H9 (cell line): Measurements from ENCODE around the gene SLAMF1. TPM values are rescaled to one million over a fixed set of nuclear protein-coding genes. Genes with fewer than 3 reads are reported as not detected.

ENCODE experiments used
- DNase-seq: peaks from one replicate; pipeline ENCODE4 v3.0.0-alpha.2; 2017
- H2AFZ ChIP-seq: one replicate; pipeline ENCODE4 v1.6.1; 2013; ENCODE audit warnings: mild to moderate bottlenecking, low read length, control low read depth, moderate library complexity
- H2AK5ac ChIP-seq: 2 replicates; pipeline ENCODE4 v1.6.1; 2013; ENCODE audit warnings: low read length, control low read depth, mixed read lengths; ENCODE audit not compliant: insufficient read length
- H2BK120ac ChIP-seq: one replicate; pipeline ENCODE4 v1.6.1; 2013; ENCODE audit warnings: low read depth, mild to moderate bottlenecking, low read length, control low read depth, inconsistent platforms; ENCODE audit not compliant: poor library complexity, severe bottlenecking
- H2BK12ac ChIP-seq: 2 replicates; pipeline ENCODE4 v1.6.1; 2013; ENCODE audit warnings: low read length, control low read depth, mixed read lengths, low read depth; ENCODE audit not compliant: insufficient read length
- H2BK15ac ChIP-seq: 2 replicates; pipeline ENCODE4 v1.6.1; 2013; ENCODE audit warnings: low read depth, low read length, control low read depth
- H2BK20ac ChIP-seq: one replicate; pipeline ENCODE4 v1.6.1; 2013; ENCODE audit warnings: low read depth, mild to moderate bottlenecking, low read length, control low read depth, inconsistent platforms; ENCODE audit not compliant: poor library complexity, severe bottlenecking
- H2BK5ac ChIP-seq: 2 replicates; pipeline ENCODE4 v1.6.1; 2013; ENCODE audit warnings: low read length, control low read depth, mixed read lengths; ENCODE audit not compliant: insufficient read length
- H3K14ac ChIP-seq: 2 replicates; pipeline ENCODE4 v1.6.1; 2013; ENCODE audit warnings: low read length, control low read depth; ENCODE audit not compliant: insufficient read depth
- H3K18ac ChIP-seq: 2 replicates; pipeline ENCODE4 v1.6.1; 2013; ENCODE audit warnings: low read depth, mild to moderate bottlenecking, mixed read lengths, low read length, control low read depth; ENCODE audit not compliant: insufficient read length
- H3K23ac ChIP-seq: 2 replicates; pipeline ENCODE4 v1.6.1; 2013; ENCODE audit warnings: low read length, control low read depth, mixed read lengths, low read depth; ENCODE audit not compliant: insufficient read length
- H3K23me2 ChIP-seq: 2 replicates; pipeline ENCODE4 v1.6.1; 2013; ENCODE audit warnings: low read depth, mild to moderate bottlenecking, mixed read lengths, low read length, control low read depth; ENCODE audit not compliant: insufficient read length, poor library complexity, severe bottlenecking
- H3K27ac ChIP-seq: 2 replicates; pipeline ENCODE4 v1.5.1; 2013; ENCODE audit warnings: low read length, control low read depth, mixed read lengths, low read depth; ENCODE audit not compliant: insufficient read length
- H3K27me3 ChIP-seq: 2 replicates; pipeline ENCODE4 v1.6.1; 2013; ENCODE audit warnings: low read length, control low read depth, inconsistent platforms; ENCODE audit not compliant: insufficient read depth
- H3K4ac ChIP-seq: 2 replicates; pipeline ENCODE4 v1.6.1; 2013; ENCODE audit warnings: low read depth, mild to moderate bottlenecking, control low read depth, inconsistent platforms, low read length, moderate library complexity
- H3K4me1 ChIP-seq: 2 replicates; pipeline ENCODE4 v1.6.1; 2013; ENCODE audit warnings: low read length, control low read depth, inconsistent platforms; ENCODE audit not compliant: insufficient read depth
- H3K4me2 ChIP-seq: 2 replicates; pipeline ENCODE4 v1.6.1; 2013; ENCODE audit warnings: low read length, control low read depth, mixed read lengths; ENCODE audit not compliant: insufficient read length, insufficient read depth
- H3K56ac ChIP-seq: 2 replicates; pipeline ENCODE4 v1.6.1; 2013; ENCODE audit warnings: low read depth, mild to moderate bottlenecking, mixed read lengths, low read length, control low read depth; ENCODE audit not compliant: insufficient read length
- H3K79me1 ChIP-seq: 2 replicates; pipeline ENCODE4 v1.6.1; 2013; ENCODE audit warnings: low read depth, mild to moderate bottlenecking, moderate library complexity, low read length, control low read depth, inconsistent platforms; ENCODE audit not compliant: insufficient read depth, poor library complexity, severe bottlenecking
- H3K79me2 ChIP-seq: 2 replicates; pipeline ENCODE4 v1.6.1; 2013; ENCODE audit warnings: low read length, control low read depth, inconsistent platforms; ENCODE audit not compliant: insufficient read depth
- H3K9ac ChIP-seq: 2 replicates; pipeline ENCODE4 v1.6.1; 2013; ENCODE audit warnings: low read length, control low read depth, mixed read lengths; ENCODE audit not compliant: insufficient read length; ENCODE audit errors: extremely low read depth
- H3K9me3 ChIP-seq: one replicate; pipeline ENCODE4 v1.6.1; 2013; ENCODE audit warnings: low read depth, low read length, inconsistent platforms; ENCODE audit not compliant: control insufficient read depth
- H3T11ph ChIP-seq: one replicate; pipeline ENCODE4 v1.6.1; 2013; ENCODE audit warnings: mild to moderate bottlenecking, low read length, control low read depth, inconsistent platforms
- H4K20me1 ChIP-seq: one replicate; pipeline ENCODE4 v1.6.1; 2013; ENCODE audit not compliant: control insufficient read depth, insufficient read length, insufficient read depth
- H4K5ac ChIP-seq: 2 replicates; pipeline ENCODE4 v1.6.1; 2013; ENCODE audit warnings: low read depth, mild to moderate bottlenecking, mixed read lengths, low read length, control low read depth; ENCODE audit not compliant: insufficient read length
- H4K8ac ChIP-seq: replicated peaks from 2 replicates; pipeline ENCODE4 v1.6.1; 2013; ENCODE audit warnings: low read length, control low read depth, mixed read lengths, low read depth; ENCODE audit not compliant: insufficient read length
- H4K91ac ChIP-seq: 2 replicates; pipeline ENCODE4 v1.6.1; 2013; ENCODE audit warnings: low read depth, mild to moderate bottlenecking, moderate library complexity, mixed read lengths, low read length, control low read depth; ENCODE audit not compliant: insufficient read length
- H3K27ac Mint-ChIP-seq, 3 experiments: 2 replicates in 2 of 3; 3 replicates in 1 of 3; pipeline ENCODE4 v1.8.0; 2020 to 2021; ENCODE audit warnings: mixed read lengths in 3 of 3, mild to moderate bottlenecking in 1 of 3, moderate library complexity in 1 of 3
- H3K27me3 Mint-ChIP-seq: 2 replicates; pipeline ENCODE4 v1.8.0; 2021; ENCODE audit warnings: low read depth, mild to moderate bottlenecking, moderate library complexity, mixed read lengths
- H3K36me3 Mint-ChIP-seq, 3 experiments: 2 replicates in 2 of 3; 3 replicates in 1 of 3; pipeline ENCODE4 v1.8.0; 2020 to 2021; ENCODE audit warnings: low read depth in 3 of 3, mixed read lengths in 3 of 3; ENCODE audit not compliant: insufficient read depth in 1 of 3
- H3K4me1 Mint-ChIP-seq, 2 experiments: 2 replicates each; pipeline ENCODE4 v1.8.0; 2020; ENCODE audit warnings: mixed read lengths in 2 of 2
- H3K4me3 Mint-ChIP-seq, 2 experiments: 2 replicates in 1 of 2; 3 replicates in 1 of 2; pipeline ENCODE4 v1.8.0; 2020 to 2021; ENCODE audit warnings: mild to moderate bottlenecking in 2 of 2, mixed read lengths in 2 of 2, moderate library complexity in 1 of 2
- H3K9me3 Mint-ChIP-seq, 2 experiments: 2 replicates in 1 of 2; 3 replicates in 1 of 2; pipeline ENCODE4 v1.8.0; 2020; ENCODE audit warnings: mild to moderate bottlenecking in 2 of 2, mixed read lengths in 2 of 2, moderate library complexity in 1 of 2
- CTCF ChIP-seq: fragments of 200-600 bp; sonication (generic); conservative IDR thresholded peaks from 3 replicates; pipeline ENCODE4 v1.8.0; 2021; ENCODE audit warnings: antibody characterized with exemption, mild to moderate bottlenecking
- WGBS: extraction: QIAGEN DNeasy Blood & Tissue Kit; methylation state at CpG from one replicate; pipeline ENCODE4 v1.1.7; 2013; ENCODE audit warnings: missing lambda C conversion rate, low lambda C conversion rate, mixed read lengths; ENCODE audit not compliant: insufficient read length; ENCODE audit errors: extremely low coverage; 5-methylcytosine and 5-hydroxymethylcytosine counted together
- total RNA-seq: library from RNA; stranded (reverse); gene quantifications from 2 replicates; pipeline ENCODE4 v1.2.1, GENCODE V29; 2021

SLAMF1 gene
- total RNA-seq, 1 experiment from 2014 or later: not detected

DNA sequence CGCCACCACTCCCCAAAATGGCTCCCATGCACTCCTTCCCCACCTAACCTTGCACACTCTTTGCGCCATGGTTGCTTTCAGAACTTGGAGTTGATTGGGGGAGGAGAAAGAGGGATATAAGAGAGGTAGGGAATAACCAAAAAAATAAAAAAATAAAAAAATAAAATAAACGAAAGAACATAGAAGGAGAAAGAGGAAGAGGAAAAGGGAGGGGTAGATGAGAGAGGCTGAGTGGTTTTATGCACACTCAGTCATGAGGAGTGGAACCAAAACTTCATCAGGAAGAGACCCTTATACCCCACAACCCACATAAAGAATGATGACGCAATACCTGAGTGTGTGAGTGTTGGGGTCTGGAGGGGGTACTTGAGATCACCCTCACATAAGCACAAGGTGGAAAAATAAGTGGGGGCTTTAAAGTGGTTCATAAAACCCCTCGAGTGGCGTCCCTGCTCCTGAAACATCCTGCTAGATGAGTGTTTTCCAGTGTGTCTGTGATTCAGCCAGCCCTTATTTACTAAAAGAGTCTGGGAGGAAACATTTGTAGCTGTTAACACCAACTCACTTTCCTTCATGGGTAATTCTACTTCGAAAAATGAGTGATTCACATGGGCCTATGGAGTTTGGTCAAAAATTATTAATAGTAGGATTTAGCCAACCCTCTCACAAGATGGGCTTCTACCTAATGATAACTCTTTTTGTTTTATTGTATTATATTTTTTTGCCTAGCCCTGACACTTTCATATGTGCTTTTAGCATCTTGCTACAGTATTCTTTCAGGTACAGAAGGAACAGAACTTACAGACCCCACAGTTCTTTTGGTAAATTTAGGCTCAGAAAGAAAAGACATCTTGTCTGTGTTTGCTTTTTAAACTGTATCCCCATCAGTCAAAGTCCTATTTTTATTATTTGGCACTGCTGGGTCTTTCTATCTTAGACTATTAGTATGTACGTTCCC, 5.2 kb downstream of the SLAMF1 start:
- Histone ChIP-seq H3K27me3 (no peaks in the 10 kb centered on the region; the same call in 1 of the 2 replicates), H2AK5ac (no peak overlapping the region), H3K9me3 (no peaks in the 10 kb centered on the region), H3K23ac (no peak overlapping the region), H2BK20ac (no peak overlapping the region), H4K91ac (no peak overlapping the region), H3T11ph (no peak overlapping the region), H2BK15ac (no peak overlapping the region), H3K4ac (no peak overlapping the region), H2AFZ (no peak overlapping the region), H4K8ac (no peak overlapping the region), H4K20me1 (no peaks in the 10 kb centered on the region), H4K5ac (no peak overlapping the region), H2BK5ac (no peak overlapping the region), H3K18ac (no peak overlapping the region), H2BK12ac (no peak overlapping the region), H3K79me1 (no peaks in the 10 kb centered on the region), H3K14ac (no peak overlapping the region), H3K79me2 (no peaks in the 10 kb centered on the region), H3K4me2 (no peak overlapping the region), H3K56ac (no peak overlapping the region), H2BK120ac (no peak overlapping the region), H3K9ac (no peak overlapping the region), H3K4me1 (no peaks in the 10 kb centered on the region; the same call in 1 of the 2 replicates), H3K23me2 (no peaks in the 10 kb centered on the region), H3K27ac (no peak overlapping the region)
- TF ChIP-seq CTCF: no peak
- no peaks in the 10 kb centered on the region for H3K9me3 Mint-ChIP-seq
- H3K27me3 Mint-ChIP-seq: peaks cover 6% of the 10 kb centered on the region; the same call in 1 of the 2 replicates
- H3K27ac Mint-ChIP-seq: no peak overlapping the region
- no peaks in the 10 kb centered on the region; a peak in 1 of 7 replicates for H3K36me3 Mint-ChIP-seq
- WGBS: no CpG with 5 or more reads among the region's 8 CpGs
- no peak overlapping the region for H3K4me3 Mint-ChIP-seq
- no peak for DNase-seq
- peaks cover 15 to 17% of the 10 kb centered on the region in 2 experiments for H3K4me1 Mint-ChIP-seq
